HAP-1 (cell line): ENCODE results near the gene SV2B.

Experiments used
- DNase-seq, 2 experiments: peaks; one replicate each; pipeline ENCODE4 v3.0.0-alpha.2; 2016 to 2020; ENCODE audit warnings: low spot score in 2 of 2
- H3K27me3 ChIP-seq: fragments of 250-450 bp; sonication (Bioruptor Pico); 2 replicates; pipeline ENCODE4 v1.5.1; 2020; ENCODE audit warnings: low read depth, mild to moderate bottlenecking, moderate library complexity
- H3K36me3 ChIP-seq: fragments of 250-450 bp; sonication (Bioruptor Pico); replicated peaks from 2 replicates; pipeline ENCODE4 v1.5.1; 2020; ENCODE audit warnings: mild to moderate bottlenecking
- H3K4me1 ChIP-seq: fragments of 250-450 bp; sonication (Bioruptor Pico); 2 replicates; pipeline ENCODE4 v1.5.1; 2020; ENCODE audit warnings: mild to moderate bottlenecking
- H3K4me3 ChIP-seq: fragments of 250-450 bp; sonication (Bioruptor Pico); 2 replicates; pipeline ENCODE4 v1.5.1; 2020; ENCODE audit warnings: mild to moderate bottlenecking, moderate library complexity
- H3K9me3 ChIP-seq: fragments of 250-450 bp; sonication (Bioruptor Pico); 2 replicates; pipeline ENCODE4 v1.5.1; 2020; ENCODE audit warnings: mild to moderate bottlenecking, moderate library complexity
- in situ Hi-C: fragments of 300-500 bp; cut with MboI; formaldehyde crosslinking; loops from 3 replicates; pipeline ENCODE4 v1.14.3; 2020; ENCODE audit warnings: low sequenced_read_pairs, inconsistent platforms, mixed read lengths

The SV2B gene

DNA sequence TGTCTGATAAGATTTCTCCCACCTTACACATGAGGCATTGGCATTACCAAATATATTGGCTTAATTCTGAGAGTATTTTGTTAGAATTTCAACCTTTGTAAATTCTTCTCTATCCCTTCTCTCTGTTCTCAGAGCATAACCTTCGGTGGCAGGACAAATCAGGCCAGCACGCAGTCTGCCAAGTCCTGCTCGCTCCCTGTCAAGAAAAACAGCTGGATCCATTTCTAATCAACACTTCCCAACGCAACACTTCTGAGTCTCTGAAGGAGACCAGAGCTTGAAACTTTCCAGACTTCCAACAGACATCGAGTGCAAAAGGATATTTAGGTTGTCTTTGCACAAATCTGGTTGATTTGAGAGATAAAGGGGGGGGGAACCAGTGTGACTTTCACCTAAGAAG, 125.7 kb downstream of the SV2B start:
- Histone ChIP-seq H3K4me3 (no peak overlapping the region), H3K9me3 (no peaks in the 10 kb centered on the region), H3K27me3 (peaks cover 2% of the 10 kb centered on the region; the same call in 1 of the 2 replicates), H3K4me1 (no peaks in the 10 kb centered on the region), H3K36me3 (no peaks in the 10 kb centered on the region)
- in situ Hi-C loops = loop anchor here (25.0 kb wide), 1 partner anchor 588 kb away; no protein-coding TSS in a partner anchor
- DNase-seq = no peak

DNA sequence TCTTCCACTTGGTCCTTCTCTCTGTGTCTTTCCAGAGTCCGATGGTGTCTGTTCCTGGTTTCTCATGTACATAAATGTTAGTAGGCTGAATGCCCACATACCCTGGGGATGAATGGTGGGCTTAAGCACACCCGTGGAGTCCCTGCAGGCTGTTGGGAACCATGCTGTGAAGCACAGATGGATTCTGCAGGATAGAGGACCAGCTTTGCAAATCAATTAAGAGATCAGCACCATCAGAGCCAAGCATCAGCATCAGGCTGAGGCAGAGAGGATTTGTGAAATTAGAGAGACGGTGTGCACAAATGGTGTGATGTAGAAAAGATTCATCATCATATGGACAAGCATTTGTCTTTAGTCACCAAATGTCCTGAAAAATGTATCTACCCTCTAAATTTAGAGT, 127.1 kb downstream of the SV2B start:
- H3K4me1 ChIP-seq = no peaks in the 10 kb centered on the region
- in situ Hi-C loops = loop anchor here (25.0 kb wide), 1 partner anchor 590 kb away; no protein-coding TSS in a partner anchor
- peaks cover 2% of the 10 kb centered on the region; the same call in 1 of the 2 replicates for H3K27me3 ChIP-seq
- H3K4me3 ChIP-seq = no peak overlapping the region
- H3K9me3 ChIP-seq = no peaks in the 10 kb centered on the region
- H3K36me3 ChIP-seq = no peaks in the 10 kb centered on the region
- DNase-seq = no peak

DNA sequence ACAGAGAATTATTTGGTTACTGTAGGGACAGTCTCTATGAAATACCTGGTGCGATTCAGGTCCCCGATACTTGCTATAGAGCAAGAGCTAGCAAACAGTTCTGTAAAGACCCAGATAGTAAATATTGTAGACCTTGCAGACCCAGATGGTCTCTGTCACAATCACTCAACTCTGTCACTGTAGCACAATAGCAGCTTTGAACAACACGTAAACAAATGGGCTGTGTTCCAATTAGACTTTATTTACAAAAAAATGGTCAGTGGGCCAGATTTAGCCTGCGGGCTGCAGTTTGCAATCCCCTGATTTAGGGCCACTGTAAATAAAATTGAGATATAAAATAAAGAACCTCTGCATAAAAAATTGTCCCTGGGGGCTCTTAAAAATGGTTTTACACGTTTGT, 127.7 kb downstream of the SV2B start:
- H3K27me3 ChIP-seq = peaks cover 2% of the 10 kb centered on the region; the same call in 1 of the 2 replicates

DNA sequence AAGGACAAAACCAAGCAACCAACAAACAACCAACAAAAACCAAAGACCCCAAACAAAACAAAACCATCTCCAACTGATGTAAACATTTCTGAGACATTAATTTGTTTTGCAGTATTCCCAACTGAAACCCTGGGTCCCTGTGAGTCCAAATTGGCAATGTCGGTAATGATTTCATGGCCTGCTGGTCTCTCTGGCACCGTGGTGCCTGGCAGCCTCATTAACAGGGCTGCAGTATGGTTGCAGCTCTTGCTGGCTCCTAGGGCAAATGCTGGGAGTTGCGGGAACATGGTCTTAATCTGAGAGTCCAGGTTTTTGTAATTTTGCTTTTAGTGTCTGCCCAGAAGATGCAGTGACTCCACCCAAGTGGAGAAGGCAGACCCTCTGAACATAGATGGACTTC, 128.3 kb downstream of the SV2B start:
- H3K27me3 ChIP-seq = peaks cover 2% of the 10 kb centered on the region; the same call in 1 of the 2 replicates
- in situ Hi-C loops = loop anchor here (25.0 kb wide), 1 partner anchor 591 kb away; no protein-coding TSS in a partner anchor

More for the DNA sequence above, 127.7 kb downstream of the SV2B start:
- Histone ChIP-seq H3K36me3 (no peaks in the 10 kb centered on the region), H3K9me3 (no peaks in the 10 kb centered on the region), H3K4me1 (no peaks in the 10 kb centered on the region), H3K4me3 (no peak overlapping the region)
- no peak for DNase-seq
- in situ Hi-C loops = loop anchor here (25.0 kb wide), 1 partner anchor 590 kb away; no protein-coding TSS in a partner anchor

DNA sequence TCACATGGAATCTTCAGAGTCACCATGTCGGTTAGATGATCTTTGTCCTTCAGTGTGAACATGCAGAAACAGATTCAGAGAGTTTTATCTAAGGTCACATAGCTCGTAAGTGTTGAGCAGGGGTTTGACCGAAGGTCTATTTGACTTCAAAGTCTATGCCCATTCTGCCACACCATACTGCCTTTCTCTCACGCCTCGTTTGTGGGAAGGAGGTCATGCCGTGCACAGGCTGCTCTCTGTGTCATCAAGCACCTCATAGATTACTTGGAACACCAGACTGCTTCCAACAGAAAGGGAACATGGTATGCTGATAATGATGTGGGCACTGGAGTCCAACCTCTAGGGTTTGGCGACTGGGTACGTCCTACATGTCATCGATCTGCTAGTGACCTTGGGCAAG, 128.8 kb downstream of the SV2B start:
- no peaks in the 10 kb centered on the region for H3K36me3 ChIP-seq
- H3K27me3 ChIP-seq = peaks cover 2% of the 10 kb centered on the region; the same call in 1 of the 2 replicates
- H3K4me3 ChIP-seq = no peak overlapping the region
- no peaks in the 10 kb centered on the region for H3K4me1 ChIP-seq
- in situ Hi-C loops = loop anchor here (25.0 kb wide), 1 partner anchor 592 kb away; no protein-coding TSS in a partner anchor
- no peak for DNase-seq
- no peaks in the 10 kb centered on the region for H3K9me3 ChIP-seq

More for the DNA sequence above, 128.3 kb downstream of the SV2B start:
- no peak for DNase-seq
- Histone ChIP-seq H3K36me3 (no peaks in the 10 kb centered on the region), H3K4me3 (no peak overlapping the region), H3K4me1 (no peaks in the 10 kb centered on the region), H3K9me3 (no peaks in the 10 kb centered on the region)

DNA sequence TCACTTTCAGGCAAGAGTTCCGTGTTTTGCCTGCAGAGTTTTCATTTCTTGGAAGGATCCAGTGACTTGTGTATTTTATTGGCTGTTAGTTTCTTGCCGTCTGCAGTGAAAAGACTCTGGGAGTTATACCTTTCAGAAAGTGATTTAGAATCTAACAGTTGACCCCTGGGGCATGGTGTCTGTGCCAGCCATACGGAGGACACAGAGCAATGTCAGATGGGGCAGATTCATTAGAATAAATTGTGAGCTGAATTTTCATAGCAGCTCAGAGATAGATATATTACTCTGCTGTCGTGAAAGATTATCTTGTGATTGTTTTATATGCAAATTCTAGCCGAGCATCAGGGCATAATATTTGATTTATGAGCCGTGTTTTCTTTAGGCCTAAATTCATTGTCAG, 131.6 kb downstream of the SV2B start:
- Histone ChIP-seq H3K36me3 (no peaks in the 10 kb centered on the region), H3K4me1 (no peaks in the 10 kb centered on the region), H3K27me3 (peaks cover 4% of the 10 kb centered on the region; the same call in 1 of the 2 replicates), H3K9me3 (no peaks in the 10 kb centered on the region), H3K4me3 (no peak overlapping the region)
- in situ Hi-C loops = loop anchor here (25.0 kb wide), 1 partner anchor 594 kb away; no protein-coding TSS in a partner anchor
- DNase-seq = no peak

DNA sequence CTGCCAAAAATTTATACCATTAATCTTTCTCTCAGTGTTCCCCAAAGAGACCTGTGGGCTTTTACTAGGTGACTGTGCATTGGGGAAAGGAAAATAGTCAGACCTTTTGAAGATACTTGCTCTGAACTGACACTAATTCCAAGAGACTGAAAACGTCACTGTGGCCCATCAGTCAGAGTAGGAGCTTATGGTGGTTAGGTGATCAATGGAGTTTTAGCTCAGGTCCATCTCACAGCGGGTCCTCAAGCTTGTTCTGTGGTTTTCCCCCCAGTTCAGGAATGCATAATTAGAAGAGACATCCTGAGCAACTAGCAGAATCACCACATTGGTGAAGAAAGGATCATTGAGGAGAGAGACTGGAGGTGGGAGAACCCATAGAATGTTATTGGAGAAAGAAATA, 134.7 kb downstream of the SV2B start:
- in situ Hi-C loops = loop anchor here (25.0 kb wide), 1 partner anchor 597 kb away; no protein-coding TSS in a partner anchor
- no peak overlapping the region for H3K4me3 ChIP-seq
- no peak for DNase-seq
- H3K4me1 ChIP-seq = no peaks in the 10 kb centered on the region
- H3K36me3 ChIP-seq = no peaks in the 10 kb centered on the region
- 0 out of 2 replicates have a peak, but pooled peaks cover 3% of the 10 kb centered on the region for H3K27me3 ChIP-seq
- H3K9me3 ChIP-seq = no peaks in the 10 kb centered on the region

DNA sequence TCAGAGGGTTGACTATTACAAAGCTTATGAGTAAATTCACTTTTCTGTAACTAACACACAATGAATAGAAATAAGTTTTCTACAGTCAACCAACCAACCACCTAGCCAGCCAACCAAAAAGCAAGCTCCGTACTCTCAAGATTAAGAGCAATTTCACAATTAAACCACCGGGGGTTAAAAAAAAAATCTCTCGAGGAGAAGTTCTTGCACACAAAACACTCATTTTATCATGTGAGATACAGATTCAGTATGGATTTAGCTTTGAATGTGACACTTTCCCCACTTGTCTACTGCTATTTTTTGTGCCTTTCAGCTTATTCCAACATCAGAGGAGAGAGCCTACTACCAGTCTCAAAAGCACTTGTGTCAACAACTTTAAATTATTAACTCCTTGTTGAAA, 135.3 kb downstream of the SV2B start:
- no peaks in the 10 kb centered on the region for H3K36me3 ChIP-seq
- DNase-seq = no peak
- no peaks in the 10 kb centered on the region for H3K4me1 ChIP-seq
- H3K9me3 ChIP-seq = no peaks in the 10 kb centered on the region
- in situ Hi-C loops = loop anchor here (25.0 kb wide), 1 partner anchor 598 kb away; no protein-coding TSS in a partner anchor
- 0 out of 2 replicates have a peak, but pooled peaks cover 3% of the 10 kb centered on the region for H3K27me3 ChIP-seq
- no peak overlapping the region for H3K4me3 ChIP-seq

DNA sequence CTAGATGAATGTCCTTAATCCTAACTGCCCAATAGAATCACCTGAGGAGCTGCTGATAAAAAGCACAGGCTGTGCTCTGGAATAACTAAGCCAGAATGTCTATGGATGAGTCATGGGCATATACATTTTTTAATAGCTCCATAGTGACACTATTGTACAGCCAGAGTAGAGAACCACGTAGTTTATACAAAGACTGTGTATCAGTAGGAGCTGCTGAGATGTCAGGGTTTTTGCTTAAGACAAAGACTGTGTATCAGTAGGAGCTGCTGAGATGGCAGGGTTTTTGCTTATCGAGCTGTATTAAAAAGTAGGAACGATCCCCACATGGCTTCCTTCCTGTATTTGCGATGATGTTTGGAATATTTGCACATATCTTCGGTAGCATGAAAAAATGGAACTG, 137.4 kb downstream of the SV2B start:
- H3K4me1 ChIP-seq = no peaks in the 10 kb centered on the region
- H3K36me3 ChIP-seq = no peaks in the 10 kb centered on the region
- H3K9me3 ChIP-seq = no peaks in the 10 kb centered on the region
- H3K27me3 ChIP-seq = 0 out of 2 replicates have a peak, but pooled peaks cover 3% of the 10 kb centered on the region
- no peak for DNase-seq
- no peak overlapping the region for H3K4me3 ChIP-seq
- in situ Hi-C loops = loop anchor here (25.0 kb wide), 1 partner anchor 600 kb away; no protein-coding TSS in a partner anchor

DNA sequence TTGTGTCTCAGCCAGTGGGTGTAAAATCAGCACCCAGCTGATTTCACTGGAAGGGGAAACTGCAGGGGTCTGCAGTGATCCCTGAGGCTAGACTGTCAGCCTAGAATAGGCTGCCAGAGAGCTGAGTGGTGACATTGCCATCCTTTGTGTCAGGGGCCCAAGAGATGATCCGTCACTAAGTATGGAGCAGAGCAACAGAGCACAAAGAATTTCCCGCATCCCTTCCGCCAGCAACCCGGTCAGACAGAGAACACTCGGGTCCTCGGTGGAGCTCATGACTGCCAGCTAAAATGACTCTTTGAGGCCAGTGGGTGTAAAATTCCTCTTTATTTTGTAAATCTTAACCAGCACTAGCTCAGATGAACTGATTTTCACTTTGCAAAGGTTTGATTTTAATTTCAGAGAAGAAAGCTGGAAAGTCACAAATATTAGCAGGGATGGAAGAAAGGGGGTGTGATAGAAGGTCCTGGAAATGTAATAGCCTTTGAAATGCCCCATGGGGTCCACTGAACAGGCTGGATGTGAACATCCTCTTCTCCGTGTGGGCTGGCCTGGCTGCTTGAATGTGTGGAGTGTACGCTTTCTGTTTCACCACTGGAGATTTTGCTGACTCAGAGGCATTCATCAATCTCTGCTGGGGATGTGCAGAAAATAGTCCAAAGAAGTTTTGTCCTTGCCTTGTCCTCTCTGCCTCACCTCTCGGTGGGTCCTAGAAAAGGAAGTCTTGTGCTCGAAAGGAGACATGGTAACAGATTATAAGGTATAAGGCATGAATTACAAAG, 138.8 kb downstream of the SV2B start:
- no peak for DNase-seq
- in situ Hi-C loops = loop anchor here (25.0 kb wide), 1 partner anchor 602 kb away; no protein-coding TSS in a partner anchor
- no peaks in the 10 kb centered on the region for H3K4me1 ChIP-seq

DNA sequence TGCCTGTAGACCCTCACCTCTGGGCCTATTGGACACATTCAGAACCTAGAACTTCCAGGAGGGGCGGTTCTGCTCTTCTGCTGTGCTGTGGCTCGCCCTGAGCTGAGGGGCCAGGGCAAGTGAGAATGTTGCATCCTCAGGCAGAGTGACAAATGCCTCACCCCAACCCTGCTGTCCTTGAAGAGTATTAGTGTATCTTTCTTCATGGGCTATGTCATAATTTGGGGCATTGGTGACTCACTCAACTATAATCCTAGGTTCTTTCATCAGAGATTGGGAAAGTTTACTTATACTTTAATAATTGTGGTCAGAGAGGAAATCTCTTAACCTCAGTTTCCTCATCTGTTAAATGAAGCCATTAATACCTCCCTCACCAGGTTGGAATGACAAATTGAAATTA, 143.8 kb downstream of the SV2B start:
- no peak for DNase-seq
- H3K36me3 ChIP-seq = no peaks in the 10 kb centered on the region
- no peaks in the 10 kb centered on the region; the same call in 1 of the 2 replicates for H3K27me3 ChIP-seq
- H3K9me3 ChIP-seq = no peaks in the 10 kb centered on the region
- H3K4me3 ChIP-seq = no peak overlapping the region
- H3K4me1 ChIP-seq = no peaks in the 10 kb centered on the region
- in situ Hi-C loops = loop anchor here (25.0 kb wide), 1 partner anchor 607 kb away; no protein-coding TSS in a partner anchor

More for the DNA sequence above, 138.8 kb downstream of the SV2B start:
- H3K9me3 ChIP-seq = no peaks in the 10 kb centered on the region
- H3K4me3 ChIP-seq = no peak overlapping the region
- H3K36me3 ChIP-seq = no peaks in the 10 kb centered on the region
- peaks cover 3% of the 10 kb centered on the region; the same call in 1 of the 2 replicates for H3K27me3 ChIP-seq

DNA sequence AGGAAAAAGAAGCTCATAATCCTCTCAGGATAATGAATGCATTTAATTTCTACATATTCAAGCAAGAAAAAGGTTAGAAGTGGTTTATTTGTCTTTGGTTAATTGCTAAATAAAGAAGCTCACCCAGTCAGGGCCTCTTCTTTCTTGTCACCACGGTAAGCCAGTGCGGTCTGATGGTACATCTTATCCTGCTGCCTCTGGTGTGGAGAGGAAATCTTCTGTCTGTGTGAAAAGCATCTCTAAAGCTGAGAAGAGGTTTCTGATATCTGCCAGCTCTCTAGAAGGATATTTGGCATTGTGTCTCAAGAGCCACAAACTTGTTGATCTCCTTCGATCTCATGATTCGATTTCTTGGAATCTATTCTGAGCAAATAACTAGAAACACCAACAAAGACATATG, 144.9 kb downstream of the SV2B start:
- no peaks in the 10 kb centered on the region; the same call in 1 of the 2 replicates for H3K27me3 ChIP-seq
- H3K4me3 ChIP-seq = no peak overlapping the region
- H3K36me3 ChIP-seq = no peaks in the 10 kb centered on the region
- H3K4me1 ChIP-seq = no peaks in the 10 kb centered on the region
- H3K9me3 ChIP-seq = no peaks in the 10 kb centered on the region
- in situ Hi-C loops = loop anchor here (25.0 kb wide), 1 partner anchor 608 kb away; no protein-coding TSS in a partner anchor
- DNase-seq = no peak

DNA sequence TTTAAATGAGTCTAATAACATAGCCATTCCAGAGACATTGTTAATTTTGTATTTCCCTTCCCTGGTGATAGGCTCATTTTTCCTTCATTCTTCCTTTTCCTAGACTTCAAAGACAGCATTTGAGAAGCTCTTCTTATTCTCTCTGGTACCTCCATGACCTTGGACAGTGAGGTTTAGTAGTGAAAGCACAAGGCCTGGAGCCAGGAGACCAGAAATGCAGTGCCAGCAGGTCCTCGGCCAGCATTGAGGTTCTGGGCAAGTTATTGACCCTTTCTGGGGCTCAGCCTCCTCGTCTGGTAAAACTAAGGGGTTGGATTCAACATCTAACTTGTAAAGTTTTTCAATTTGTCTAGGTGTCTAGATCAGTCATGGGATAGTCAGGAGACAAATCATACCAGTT, 146.9 kb downstream of the SV2B start:
- Histone ChIP-seq H3K9me3 (no peaks in the 10 kb centered on the region), H3K27me3 (peaks cover 6% of the 10 kb centered on the region; the same call in 1 of the 2 replicates), H3K36me3 (no peaks in the 10 kb centered on the region), H3K4me1 (no peaks in the 10 kb centered on the region), H3K4me3 (no peak overlapping the region)
- DNase-seq = no peak
- in situ Hi-C loops = loop anchor here (25.0 kb wide), 1 partner anchor 610 kb away; no protein-coding TSS in a partner anchor
